Gastroesophageal sphincter (tissue), 4 donors: ENCODE measurements around the gene LTBP3. TPM values are rescaled to one million over a fixed set of nuclear protein-coding genes. Genes with fewer than 3 reads are reported as not detected.

ENCODE experiments used
- ATAC-seq: fragments of 150-250 bp; one replicate; pipeline ENCODE4 v1.9.1; 2016; ENCODE audit warnings: mild to moderate bottlenecking, moderate library complexity
- H3K27ac ChIP-seq, 4 donors: fragments of 200-600 bp; sonication (generic) in 3 of 4; 1 replicate in 3 of 4; 2 replicates in 1 of 4; pipeline ENCODE4 v1.5.1; 2016 to 2019
- H3K27me3 ChIP-seq: fragments of 200-600 bp; sonication (generic); one replicate; pipeline ENCODE4 v1.5.1; 2019
- H3K36me3 ChIP-seq, 2 donors: fragments of 200-600 bp; sonication (generic); one replicate each; pipeline ENCODE4 v1.5.1; 2019; ENCODE audit warnings: control low read depth in 1 of 2
- H3K4me1 ChIP-seq, 3 donors: fragments of 200-600 bp; sonication (generic); 1 replicate in 2 of 3; 2 replicates in 1 of 3; pipeline ENCODE4 v1.5.1; 2016 to 2019; ENCODE audit warnings: control low read depth in 2 of 3
- H3K4me3 ChIP-seq, 2 donors: fragments of 200-600 bp; sonication (generic); one replicate each; pipeline ENCODE4 v1.5.1; 2019; ENCODE audit warnings: mild to moderate bottlenecking in 1 of 2, moderate library complexity in 1 of 2
- H3K9me3 ChIP-seq, 3 donors: fragments of 200-600 bp; sonication (generic); one replicate each; pipeline ENCODE4 v1.5.1; 2017 to 2019; ENCODE audit warnings: control low read depth in 2 of 3
- EP300 ChIP-seq: sonication (generic); formaldehyde crosslinking; IDR thresholded peaks from one replicate; pipeline ENCODE4 v1.6.1; 2017; ENCODE audit warnings: antibody characterized with exemption, mild to moderate bottlenecking
- POLR2A ChIP-seq, 2 donors: fragments of 450-650 bp; IDR thresholded peaks; one replicate each; pipeline ENCODE4 v1.6.1; 2017; ENCODE audit warnings: antibody characterized with exemption in 2 of 2, mild to moderate bottlenecking in 2 of 2, moderate library complexity in 1 of 2
- POLR2AphosphoS5 ChIP-seq: sonication (generic); formaldehyde crosslinking; IDR thresholded peaks from one replicate; pipeline ENCODE4 v1.6.1; 2017; ENCODE audit warnings: antibody characterized with exemption
- WGBS, 2 donors: methylation state at CpG; one replicate each; pipeline ENCODE4 v1.1.5; 2018; ENCODE audit warnings: low coverage in 1 of 2; 5-methylcytosine and 5-hydroxymethylcytosine counted together
- total RNA-seq, 4 donors: library from RNA; depleted of rRNA; stranded (reverse); fragments of >200 nt; gene quantifications; one replicate each; pipeline ENCODE4 v1.1.0, GENCODE V29; 2016
- TF ChIP-seq, protein P1 (sequence below), 4 experiments: fragments of 200-600 bp in 2 of 4; fragments of 450-650 bp in 2 of 4; sonication (generic) in 1 of 4; IDR thresholded peaks; one replicate each; pipeline ENCODE4 v1.5.1; 2017 to 2019; ENCODE audit warnings: antibody characterized with exemption in 4 of 4, mild to moderate bottlenecking in 2 of 4, moderate library complexity in 2 of 4

Gene LTBP3
- total RNA-seq, 4 donors from 2014 or later, result 90.6 to 173 (median 139) TPM

GRCh38 chr11:65545853-65546216, 12.3 kb downstream of the LTBP3 start:
- TF ChIP-seq, protein P1, sequence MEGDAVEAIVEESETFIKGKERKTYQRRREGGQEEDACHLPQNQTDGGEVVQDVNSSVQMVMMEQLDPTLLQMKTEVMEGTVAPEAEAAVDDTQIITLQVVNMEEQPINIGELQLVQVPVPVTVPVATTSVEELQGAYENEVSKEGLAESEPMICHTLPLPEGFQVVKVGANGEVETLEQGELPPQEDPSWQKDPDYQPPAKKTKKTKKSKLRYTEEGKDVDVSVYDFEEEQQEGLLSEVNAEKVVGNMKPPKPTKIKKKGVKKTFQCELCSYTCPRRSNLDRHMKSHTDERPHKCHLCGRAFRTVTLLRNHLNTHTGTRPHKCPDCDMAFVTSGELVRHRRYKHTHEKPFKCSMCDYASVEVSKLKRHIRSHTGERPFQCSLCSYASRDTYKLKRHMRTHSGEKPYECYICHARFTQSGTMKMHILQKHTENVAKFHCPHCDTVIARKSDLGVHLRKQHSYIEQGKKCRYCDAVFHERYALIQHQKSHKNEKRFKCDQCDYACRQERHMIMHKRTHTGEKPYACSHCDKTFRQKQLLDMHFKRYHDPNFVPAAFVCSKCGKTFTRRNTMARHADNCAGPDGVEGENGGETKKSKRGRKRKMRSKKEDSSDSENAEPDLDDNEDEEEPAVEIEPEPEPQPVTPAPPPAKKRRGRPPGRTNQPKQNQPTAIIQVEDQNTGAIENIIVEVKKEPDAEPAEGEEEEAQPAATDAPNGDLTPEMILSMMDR (IDR thresholded peaks at IDR 0.05), result no peak
- TF ChIP-seq POLR2A (IDR thresholded peaks at IDR 0.05) (no peak), EP300 (no peak), POLR2AphosphoS5 (no peak)
- no peaks in the 10 kb centered on the region for H3K9me3 ChIP-seq
- H3K27ac ChIP-seq, result peak overlapping the region in 3 of 4 donors; percentile 65 to 72 (median 69)
- no peak overlapping the region for H3K4me3 ChIP-seq
- peaks cover 0 to 34% (median 11%) of the 10 kb centered on the region in 3 donors for H3K4me1 ChIP-seq
- WGBS, 2 donors, result 40 to 78% methylated on average over 1 to 4 of the region's 4 CpGs
- no peaks in the 10 kb centered on the region for H3K27me3 ChIP-seq
- H3K36me3 ChIP-seq, result peaks cover 0 to 79% of the 10 kb centered on the region in 2 donors
- no peak for ATAC-seq

- no peak for TF ChIP-seq POLR2A (IDR thresholded peaks at IDR 0.05)
- TF ChIP-seq, protein P1 (IDR thresholded peaks at IDR 0.05), result no peak
- no peak for TF ChIP-seq EP300
- H3K9me3 ChIP-seq, result no peaks in the 10 kb centered on the region
- 40 to 94% methylated on average over 1 to 3 of the region's 3 CpGs for WGBS, 2 donors
- no peak for ATAC-seq
- H3K36me3 ChIP-seq, result peaks cover 0 to 68% of the 10 kb centered on the region in 2 donors
- H3K4me3 ChIP-seq, result no peak overlapping the region
- H3K27ac ChIP-seq, result peak overlapping the region in 2 of 4 donors; percentile 24 to 32
- H3K4me1 ChIP-seq, result peaks cover 0 to 61% (median 25%) of the 10 kb centered on the region in 3 donors
- no peaks in the 10 kb centered on the region for H3K27me3 ChIP-seq
Observed at GRCh38 chr11:65542738-65543390, 15.3 kb downstream of the LTBP3 start.

GRCh38 chr11:65541093-65541982, 16.8 kb downstream of the LTBP3 start:
- no peak for TF ChIP-seq EP300
- TF ChIP-seq, protein P1 (IDR thresholded peaks at IDR 0.05), result no peak
- no peak for TF ChIP-seq POLR2AphosphoS5
- TF ChIP-seq POLR2A (IDR thresholded peaks at IDR 0.05), result no peak
- 0% methylated on average over 2 of the region's 18 CpGs; no CpG with 5 or more reads in 1 of the 2 donors for WGBS, 2 donors
- no peaks in the 10 kb centered on the region for H3K9me3 ChIP-seq
- peak overlapping the region; percentile 20 to 57 for H3K4me3 ChIP-seq
- peaks cover 0 to 49% (median 25%) of the 10 kb centered on the region in 3 donors for H3K4me1 ChIP-seq
- no peaks in the 10 kb centered on the region for H3K27me3 ChIP-seq
- peak overlapping the region; percentile 31 to 97 (median 90) for H3K27ac ChIP-seq
- ATAC-seq, result no peak
- peaks cover 0 to 68% of the 10 kb centered on the region in 2 donors for H3K36me3 ChIP-seq

- 0% methylated on average over 1 of the region's 78 CpGs; no CpG with 5 or more reads in 1 of the 2 donors for WGBS, 2 donors
- peaks cover 0 to 68% of the 10 kb centered on the region in 2 donors for H3K36me3 ChIP-seq
- no peaks in the 10 kb centered on the region for H3K9me3 ChIP-seq
- peak; percentile 92 for ATAC-seq
- no peaks in the 10 kb centered on the region for H3K27me3 ChIP-seq
- peaks cover 0 to 45% (median 25%) of the 10 kb centered on the region in 3 donors for H3K4me1 ChIP-seq
- TF ChIP-seq EP300 (no peak), POLR2AphosphoS5 (peak; percentile 64), POLR2A (IDR thresholded peaks at IDR 0.05) (peak; percentile 21 to 30)
- TF ChIP-seq, protein P1 (IDR thresholded peaks at IDR 0.05), result peak in 3 of 4 experiments; percentile 92 to 97 (median 93)
- H3K27ac ChIP-seq, result peak overlapping the region; percentile 39 to 97 (median 90)
- peak overlapping the region; percentile 20 to 57 for H3K4me3 ChIP-seq
Observed at GRCh38 chr11:65540290-65541092, 17.7 kb downstream of the LTBP3 start.
